A673 (cell line): ENCODE results near the gene UBTD1. TPM values are rescaled to one million over a fixed set of nuclear protein-coding genes. Genes with fewer than 3 reads are reported as not detected.
A peak's percentile ranks its signal among the peaks of the same experiment; 100 is the strongest.

Experiments
- BruUV-seq: library from RNA; stranded (reverse); fragments of 400-500 nt; replicated peaks from 2 replicates; lab custom pipeline; 2021; lab: Mats Ljungman, UMichigan
- CTCF ChIA-PET: fragments of 300-600 bp; sonication (Branson Sonifier 250); formaldehyde crosslinking; loops from one replicate; lab custom pipeline; 2022; ENCODE audit warnings: antibody characterized with exemption; lab: Charles Lee
- POLR2A ChIA-PET: fragments of 300-600 bp; sonication (Branson Sonifier 250); formaldehyde crosslinking; loops from one replicate; lab custom pipeline; 2022; ENCODE audit warnings: antibody characterized with exemption; ENCODE audit not compliant: low non-redundant PET; lab: Charles Lee
- DNase-seq: peaks from one replicate; pipeline ENCODE4 v3.0.0-alpha.2; 2015; ENCODE audit warnings: low spot score
- H3K27ac ChIP-seq: fragments of 200-600 bp; sonication (generic); 2 replicates; pipeline ENCODE4 v1.5.1; 2016; ENCODE audit warnings: mixed run types, low read depth, mild to moderate bottlenecking, mixed read lengths, antibody characterized with exemption, low read length; ENCODE audit not compliant: poor library complexity, severe bottlenecking
- H3K27me3 ChIP-seq: fragments of 200-600 bp; sonication (generic); replicated peaks from 2 replicates; pipeline ENCODE4 v1.6.1; 2017; ENCODE audit warnings: mixed run types, low read depth, mild to moderate bottlenecking, mixed read lengths, antibody characterized with exemption, low read length; ENCODE audit not compliant: insufficient read depth, poor library complexity
- H3K36me3 ChIP-seq: fragments of 200-600 bp; sonication (generic); 2 replicates; pipeline ENCODE4 v1.6.1; 2016; ENCODE audit warnings: mixed run types, mild to moderate bottlenecking, mixed read lengths, antibody characterized with exemption, low read length; ENCODE audit not compliant: insufficient read depth, poor library complexity, severe bottlenecking
- H3K4me1 ChIP-seq: fragments of 200-600 bp; sonication (generic); 2 replicates; pipeline ENCODE4 v1.6.1; 2017; ENCODE audit warnings: mixed run types, mild to moderate bottlenecking, mixed read lengths, antibody characterized with exemption, low read length; ENCODE audit not compliant: insufficient read depth, poor library complexity, severe bottlenecking
- H3K4me3 ChIP-seq: fragments of 200-600 bp; sonication (generic); 2 replicates; pipeline ENCODE4 v1.5.1; 2016; ENCODE audit warnings: low read depth, mixed run types, mild to moderate bottlenecking, mixed read lengths, low read length; ENCODE audit not compliant: poor library complexity, severe bottlenecking
- H3K9me3 ChIP-seq: fragments of 200-600 bp; sonication (generic); 2 replicates; pipeline ENCODE4 v1.6.1; 2016; ENCODE audit warnings: mixed run types, low read depth, mild to moderate bottlenecking, mixed read lengths, antibody characterized with exemption, low read length; ENCODE audit not compliant: poor library complexity, severe bottlenecking
- CTCF ChIP-seq: fragments of 300-800, 200-600 bp; sonication (generic); conservative IDR thresholded peaks from 2 replicates; pipeline ENCODE4 v1.5.1; 2017; ENCODE audit warnings: low read depth, mild to moderate bottlenecking, antibody characterized with exemption, low read length, moderate library complexity, mixed read lengths
- EZH2 ChIP-seq: fragments of 200-600 bp; sonication (generic); IDR thresholded peaks from 2 replicates; pipeline ENCODE4 v1.6.1; 2017; ENCODE audit warnings: borderline replicate concordance, low read depth, mild to moderate bottlenecking, mixed read lengths, antibody characterized with exemption, low read length; ENCODE audit not compliant: poor library complexity, severe bottlenecking
- intact Hi-C: fragments of 100-400 bp; cut with micrococcal nuclease; formaldehyde crosslinking; loops from one replicate; pipeline ENCODE4 v1.10.0; 2022; ENCODE audit not compliant: unreplicated experiment
- total RNA-seq: library from RNA; stranded (reverse); gene quantifications from 2 replicates; pipeline ENCODE4 v1.2.3, GENCODE V29; 2021

The UBTD1 gene
- total RNA-seq, 1 experiment from 2014 or later = 3.1 TPM

GRCh38 chr10:97570789-97571471, 72.2 kb downstream of the UBTD1 start:
- no peaks in the 10 kb centered on the region for H3K27me3 ChIP-seq
- no peaks in the 10 kb centered on the region for H3K9me3 ChIP-seq
- H3K4me3 ChIP-seq = no peak overlapping the region
- no peaks in the 10 kb centered on the region for H3K36me3 ChIP-seq
- DNase-seq = no peak
- intact Hi-C loops = loop anchor here (5.0 kb wide), 1 partner anchor 161 kb away; no protein-coding TSS in a partner anchor
- H3K27ac ChIP-seq = no peak overlapping the region
- no peaks in the 10 kb centered on the region for H3K4me1 ChIP-seq
- ChIA-PET CTCF (no interaction called here), POLR2A (no interaction called here)
- no peak for TF ChIP-seq EZH2
- no peak for TF ChIP-seq CTCF
- BruUV-seq = no TSS peak

GRCh38 chr10:97571622-97572021, 72.9 kb downstream of the UBTD1 start:
- ChIA-PET POLR2A (no interaction called here), CTCF (interaction anchor here (1.1 to 1.2 kb wide), 2 partner anchors 19 to 37 kb away, joined by 3 read pairs; no protein-coding TSS in a partner anchor)
- no peaks in the 10 kb centered on the region for H3K9me3 ChIP-seq
- no TSS peak for BruUV-seq
- no peak for TF ChIP-seq EZH2
- no peak for DNase-seq
- H3K4me1 ChIP-seq = no peaks in the 10 kb centered on the region
- H3K27me3 ChIP-seq = no peaks in the 10 kb centered on the region
- intact Hi-C loops = loop anchor here (5.0 kb wide), 1 partner anchor 161 kb away; no protein-coding TSS in a partner anchor
- H3K4me3 ChIP-seq = no peak overlapping the region
- H3K27ac ChIP-seq = no peak overlapping the region
- H3K36me3 ChIP-seq = no peaks in the 10 kb centered on the region

GRCh38 chr10:97572214-97572989, 73.7 kb downstream of the UBTD1 start, which contains the start of gene ANKRD2:
Gene ANKRD2 (plus strand): TSS chr10:97572779. CDS start chr10:97572789, 10 bp downstream.
- ChIA-PET POLR2A (no interaction called here), CTCF (interaction anchor here (1.1 to 1.2 kb wide), 2 partner anchors 19 to 36 kb away, joined by 3 read pairs; no protein-coding TSS in a partner anchor)
- Histone ChIP-seq H3K9me3 (no peaks in the 10 kb centered on the region), H3K4me3 (no peak within 1 kb of the TSS), H3K36me3 (no peaks in the 10 kb centered on the region), H3K27ac (no peak within 1 kb of the TSS), H3K4me1 (no peaks in the 10 kb centered on the region), H3K27me3 (no peaks in the 10 kb centered on the region)
- TF ChIP-seq CTCF (peak; percentile 96), EZH2 (no peak)
- intact Hi-C loops = loop anchor here (5.0 kb wide), 1 partner anchor 160 kb away; no protein-coding TSS in a partner anchor
- peak; percentile 77 for DNase-seq
- BruUV-seq = no TSS peak
